ENCODE data around the gene HHIPL1.
"Not testable (repeated sequence)": the region's sequence is repeated elsewhere in the genome, so short reads cannot be mapped to it uniquely, and the experiment has no call there.

The HHIPL1 gene

DNA sequence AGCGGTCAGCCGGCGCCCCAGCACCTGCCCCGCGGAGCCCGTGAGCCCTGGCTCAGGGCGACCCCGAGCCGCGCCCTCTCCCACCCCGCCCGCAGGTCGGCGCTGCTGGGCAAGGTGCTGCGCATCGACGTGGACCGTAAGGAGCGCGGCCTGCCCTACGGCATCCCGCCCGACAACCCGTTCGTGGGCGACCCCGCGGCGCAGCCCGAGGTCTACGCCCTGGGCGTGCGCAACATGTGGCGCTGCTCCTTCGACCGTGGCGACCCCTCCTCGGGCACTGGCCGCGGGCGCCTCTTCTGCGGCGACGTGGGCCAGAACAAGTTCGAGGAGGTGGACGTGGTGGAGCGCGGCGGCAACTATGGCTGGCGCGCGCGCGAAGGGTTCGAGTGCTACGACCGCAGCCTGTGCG, 14.4 kb downstream of the HHIPL1 start:
- no peak overlapping the region for H3K4ac ChIP-seq (ENCODE audit: low read depth, low read length)
- no peak overlapping the region for H4K8ac ChIP-seq (ENCODE audit: low read depth, low read length)
- no peaks in the 10 kb centered on the region for H3K36me3 ChIP-seq (ENCODE audit: control insufficient read depth in 1 of 2, insufficient read depth in 2 of 2, low read length in 2 of 2)
- H2BK5ac ChIP-seq (ENCODE audit: low read depth, low read length, poor library complexity): no peak overlapping the region
- H3K18ac ChIP-seq (ENCODE audit: low read length): no peak overlapping the region
- no peaks in the 10 kb centered on the region for H3K9me3 ChIP-seq (ENCODE audit: insufficient read depth, low read depth, low read length)
- H3K14ac ChIP-seq (ENCODE audit: low read length): no peak overlapping the region
- H3K4me1 ChIP-seq (ENCODE audit: control insufficient read depth in 1 of 2, insufficient read depth in 2 of 2, low read length in 2 of 2): peaks cover 22 to 28% of the 10 kb centered on the region in 2 experiments
- no peak overlapping the region for H3K4me3 ChIP-seq (ENCODE audit: low read depth, low read length)
- H2BK12ac ChIP-seq (ENCODE audit: low read length): no peak overlapping the region
- H2AFZ ChIP-seq (ENCODE audit: insufficient read depth, low read length, poor library complexity): no peak overlapping the region
- H4K91ac ChIP-seq (ENCODE audit: low read depth, low read length): peak overlapping the region; percentile 27
- peak in 1 of 2 donors; percentile 47 for DNase-seq
- no peak overlapping the region for H3K9ac ChIP-seq (ENCODE audit: low read length)
- H4K12ac ChIP-seq (ENCODE audit: low read depth, low read length): no peak overlapping the region
- peak overlapping the region; percentile 9 for H2AK5ac ChIP-seq (ENCODE audit: low read length)
- H3K79me2 ChIP-seq (ENCODE audit: control insufficient read depth, insufficient read depth, low read length, poor library complexity): peaks cover 3% of the 10 kb centered on the region
- WGBS (ENCODE audit: extremely low coverage, insufficient coverage, insufficient read length): no CpG with 5 or more reads among the region's 58 CpGs
- H3K23ac ChIP-seq (ENCODE audit: low read length): no peak overlapping the region
- no peak overlapping the region for H2BK120ac ChIP-seq (ENCODE audit: insufficient read depth, low read length, poor library complexity)
- no peaks in the 10 kb centered on the region for H3K27me3 ChIP-seq (ENCODE audit: insufficient read depth, low read length)
- H3K27ac ChIP-seq (ENCODE audit: low read depth, low read length): no peak overlapping the region
- peaks cover 22% of the 10 kb centered on the region for H3K79me1 ChIP-seq (ENCODE audit: low read length)
- H3K4me2 ChIP-seq (ENCODE audit: low read length): peak overlapping the region; percentile 38

DNA sequence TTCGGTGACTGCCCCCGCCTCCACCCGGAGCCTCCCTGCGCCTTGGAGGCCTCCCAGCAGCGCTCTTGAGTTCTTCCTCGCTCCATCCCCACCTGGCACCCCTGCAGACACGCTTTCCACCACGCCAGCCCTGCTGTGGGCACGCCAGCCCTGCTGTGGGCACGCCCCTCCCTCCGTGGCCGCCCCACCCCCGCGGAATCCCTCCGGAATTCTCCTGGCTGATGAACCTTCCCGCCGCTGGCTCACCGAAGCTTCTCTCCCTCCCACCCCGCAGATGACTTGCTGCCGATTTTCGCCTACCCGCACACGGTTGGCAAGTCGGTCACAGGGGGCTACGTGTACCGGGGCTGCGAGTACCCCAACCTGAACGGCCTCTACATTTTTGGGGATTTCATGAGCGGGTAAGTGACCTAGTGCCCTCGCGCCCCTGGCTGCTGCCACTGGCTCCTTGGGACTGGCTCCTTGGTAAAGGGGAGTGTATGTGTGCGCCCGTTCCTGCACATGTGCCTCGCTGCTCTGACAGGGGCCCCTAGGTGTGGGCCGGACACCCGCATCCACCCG, 15.2 kb downstream of the HHIPL1 start:
- Histone ChIP-seq H3K4me1 (ENCODE audit: control insufficient read depth in 1 of 2, insufficient read depth in 2 of 2, low read length in 2 of 2) (peaks cover 26 to 33% of the 10 kb centered on the region in 2 experiments), H3K9me3 (ENCODE audit: insufficient read depth, low read depth, low read length) (no peaks in the 10 kb centered on the region), H4K12ac (ENCODE audit: low read depth, low read length) (no peak overlapping the region), H2AFZ (ENCODE audit: insufficient read depth, low read length, poor library complexity) (no peak overlapping the region), H3K18ac (ENCODE audit: low read length) (no peak overlapping the region), H3K27me3 (ENCODE audit: insufficient read depth, low read length) (no peaks in the 10 kb centered on the region), H2BK12ac (ENCODE audit: low read length) (peak overlapping the region; percentile 64), H3K23ac (ENCODE audit: low read length) (no peak overlapping the region), H3K4me3 (ENCODE audit: low read depth, low read length) (no peak overlapping the region), H4K8ac (ENCODE audit: low read depth, low read length) (no peak overlapping the region), H3K36me3 (ENCODE audit: control insufficient read depth in 1 of 2, insufficient read depth in 2 of 2, low read length in 2 of 2) (no peaks in the 10 kb centered on the region), H3K4ac (ENCODE audit: low read depth, low read length) (no peak overlapping the region), H3K79me1 (ENCODE audit: low read length) (peaks cover 25% of the 10 kb centered on the region), H2AK5ac (ENCODE audit: low read length) (no peak overlapping the region), H4K91ac (ENCODE audit: low read depth, low read length) (peak overlapping the region; percentile 60), H3K27ac (ENCODE audit: low read depth, low read length) (no peak overlapping the region), H2BK120ac (ENCODE audit: insufficient read depth, low read length, poor library complexity) (peak overlapping the region; percentile 23), H3K4me2 (ENCODE audit: low read length) (no peak overlapping the region), H2BK5ac (ENCODE audit: low read depth, low read length, poor library complexity) (no peak overlapping the region), H3K9ac (ENCODE audit: low read length) (no peak overlapping the region), H3K79me2 (ENCODE audit: control insufficient read depth, insufficient read depth, low read length, poor library complexity) (peaks cover 3% of the 10 kb centered on the region), H3K14ac (ENCODE audit: low read length) (peak overlapping the region; percentile 27)
- WGBS (ENCODE audit: extremely low coverage, insufficient coverage, insufficient read length): no CpG with 5 or more reads among the region's 37 CpGs
- no peak for DNase-seq

DNA sequence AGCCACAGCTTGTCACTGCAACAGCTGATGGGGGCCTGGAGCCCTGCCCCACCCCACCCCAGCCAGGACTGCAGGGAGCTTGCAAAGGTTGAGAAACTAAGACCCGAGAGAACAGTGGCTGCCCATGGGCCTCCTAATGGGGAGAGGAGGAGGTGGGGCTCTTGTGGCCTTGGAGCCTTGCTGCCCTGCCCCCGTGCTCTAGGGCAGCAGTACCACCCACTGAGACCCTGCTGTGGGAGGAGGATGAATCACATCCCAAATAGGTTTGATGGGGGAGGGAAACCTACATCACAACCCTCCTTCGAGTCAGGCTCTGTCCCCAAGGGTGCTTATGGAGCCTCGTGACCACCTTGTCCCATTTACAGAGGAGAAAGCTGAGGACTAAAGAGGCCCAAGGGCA, 15.9 kb downstream of the HHIPL1 start:
- Histone ChIP-seq H3K79me1 (ENCODE audit: low read length) (peaks cover 28% of the 10 kb centered on the region), H3K4me3 (ENCODE audit: low read depth, low read length) (no peak overlapping the region), H2AFZ (ENCODE audit: insufficient read depth, low read length, poor library complexity) (no peak overlapping the region), H2BK120ac (ENCODE audit: insufficient read depth, low read length, poor library complexity) (peak overlapping the region; percentile 23), H3K27ac (ENCODE audit: low read depth, low read length) (no peak overlapping the region), H3K18ac (ENCODE audit: low read length) (peak overlapping the region; percentile 17), H3K36me3 (ENCODE audit: control insufficient read depth in 1 of 2, insufficient read depth in 2 of 2, low read length in 2 of 2) (no peaks in the 10 kb centered on the region), H4K12ac (ENCODE audit: low read depth, low read length) (no peak overlapping the region), H3K9me3 (ENCODE audit: insufficient read depth, low read depth, low read length) (no peaks in the 10 kb centered on the region), H2AK5ac (ENCODE audit: low read length) (peak overlapping the region; percentile 50), H3K79me2 (ENCODE audit: control insufficient read depth, insufficient read depth, low read length, poor library complexity) (peaks cover 3% of the 10 kb centered on the region), H3K9ac (ENCODE audit: low read length) (no peak overlapping the region), H2BK5ac (ENCODE audit: low read depth, low read length, poor library complexity) (no peak overlapping the region), H3K14ac (ENCODE audit: low read length) (peak overlapping the region; percentile 11), H3K4me1 (ENCODE audit: control insufficient read depth in 1 of 2, insufficient read depth in 2 of 2, low read length in 2 of 2) (peaks cover 30 to 38% of the 10 kb centered on the region in 2 experiments), H3K23ac (ENCODE audit: low read length) (no peak overlapping the region), H3K4ac (ENCODE audit: low read depth, low read length) (no peak overlapping the region), H2BK12ac (ENCODE audit: low read length) (peak overlapping the region; percentile 58), H3K4me2 (ENCODE audit: low read length) (no peak overlapping the region), H4K91ac (ENCODE audit: low read depth, low read length) (peak overlapping the region; percentile 60), H3K27me3 (ENCODE audit: insufficient read depth, low read length) (no peaks in the 10 kb centered on the region), H4K8ac (ENCODE audit: low read depth, low read length) (no peak overlapping the region)
- DNase-seq: no peak
- WGBS (ENCODE audit: extremely low coverage, insufficient coverage, insufficient read length): no CpG with 5 or more reads among the region's 4 CpGs

DNA sequence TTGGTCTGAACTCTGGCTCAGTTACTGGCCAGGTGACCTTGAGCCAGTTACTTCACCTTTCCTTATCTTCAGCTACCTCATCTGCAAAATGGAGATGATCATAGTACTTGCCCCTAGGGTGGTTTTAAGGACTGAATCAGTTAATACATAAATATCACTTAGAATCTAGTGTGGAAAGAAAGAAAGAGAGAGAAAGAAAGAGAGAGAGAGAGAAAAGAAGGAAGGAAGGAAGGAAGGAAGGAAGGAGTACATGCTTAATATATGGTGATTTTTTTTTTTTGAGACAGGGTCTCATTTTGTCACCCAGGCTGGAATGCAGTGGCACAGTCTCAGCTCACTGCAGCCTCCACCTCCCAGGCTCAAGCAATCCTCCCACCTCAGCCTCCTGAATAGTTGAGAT, 16.3 kb downstream of the HHIPL1 start:
- H4K91ac ChIP-seq (ENCODE audit: low read depth, low read length): peak overlapping the region; percentile 60
- H3K4ac ChIP-seq (ENCODE audit: low read depth, low read length); H4K12ac ChIP-seq (ENCODE audit: low read depth, low read length); H3K23ac ChIP-seq (ENCODE audit: low read length); H3K14ac ChIP-seq (ENCODE audit: low read length); H2AFZ ChIP-seq (ENCODE audit: insufficient read depth, low read length, poor library complexity); H3K36me3 ChIP-seq (ENCODE audit: control insufficient read depth in 1 of 2, insufficient read depth in 2 of 2, low read length in 2 of 2); H4K8ac ChIP-seq (ENCODE audit: low read depth, low read length); DNase-seq; H3K18ac ChIP-seq (ENCODE audit: low read length); H3K9me3 ChIP-seq (ENCODE audit: insufficient read depth, low read depth, low read length); H3K9ac ChIP-seq (ENCODE audit: low read length); H3K79me2 ChIP-seq (ENCODE audit: control insufficient read depth, insufficient read depth, low read length, poor library complexity); H3K27ac ChIP-seq (ENCODE audit: low read depth, low read length); H2BK5ac ChIP-seq (ENCODE audit: low read depth, low read length, poor library complexity); H3K27me3 ChIP-seq (ENCODE audit: insufficient read depth, low read length); H3K4me3 ChIP-seq (ENCODE audit: low read depth, low read length); H3K4me2 ChIP-seq (ENCODE audit: low read length); H2BK120ac ChIP-seq (ENCODE audit: insufficient read depth, low read length, poor library complexity): not testable (repeated sequence)
- peak overlapping the region; percentile 27 for H2AK5ac ChIP-seq (ENCODE audit: low read length)
- peak overlapping the region; percentile 58 for H2BK12ac ChIP-seq (ENCODE audit: low read length)
- H3K79me1 ChIP-seq (ENCODE audit: low read length): peaks cover 30% of the 10 kb centered on the region
- peaks cover 31 to 40% of the 10 kb centered on the region in 2 experiments for H3K4me1 ChIP-seq (ENCODE audit: control insufficient read depth in 1 of 2, insufficient read depth in 2 of 2, low read length in 2 of 2)
